ENCODE data around the gene IFI6. TPM values are rescaled to one million over a fixed set of nuclear protein-coding genes. Genes with fewer than 3 reads are reported as not detected.

IFI6 gene
- total RNA-seq, 1 experiment from 2014 or later, result 4.3 TPM

- no peak overlapping the region for H4K8ac ChIP-seq (replicated peaks; ENCODE audit: insufficient read length, low read depth, low read length)
- H2BK5ac ChIP-seq (ENCODE audit: insufficient read length, low read length), result no peak overlapping the region
- H3T11ph ChIP-seq (ENCODE audit: low read length), result no peak overlapping the region
- no peaks in the 10 kb centered on the region for H3K79me1 ChIP-seq (ENCODE audit: insufficient read depth, low read depth, low read length, poor library complexity, severe bottlenecking)
- H3K79me2 ChIP-seq (ENCODE audit: insufficient read depth, low read length), result no peaks in the 10 kb centered on the region
- no CpG with 5 or more reads among the region's 5 CpGs for WGBS (ENCODE audit: extremely low coverage, insufficient read length, low lambda C conversion rate)
- Mint-ChIP-seq H3K4me1 (peaks cover 8 to 13% of the 10 kb centered on the region in 2 experiments), H3K27me3 (ENCODE audit: low read depth) (peaks cover 2% of the 10 kb centered on the region), H3K36me3 (ENCODE audit: insufficient read depth in 1 of 3, low read depth in 3 of 3) (no peaks in the 10 kb centered on the region), H3K27ac (peak overlapping the region in 1 of 3 experiments; percentile 70; a peak in 1 of 7 replicates), H3K9me3 (no peaks in the 10 kb centered on the region; a peak in 1 of 5 replicates), H3K4me3 (no peak overlapping the region)
- H3K4me2 ChIP-seq (ENCODE audit: insufficient read depth, insufficient read length, low read length), result no peak overlapping the region
- no peaks in the 10 kb centered on the region for H3K23me2 ChIP-seq (ENCODE audit: insufficient read length, low read depth, low read length, poor library complexity, severe bottlenecking)
- DNase-seq, result no peak
- no peak overlapping the region for H3K27ac ChIP-seq (ENCODE audit: insufficient read length, low read depth, low read length)
- no peak overlapping the region for H3K56ac ChIP-seq (ENCODE audit: insufficient read length, low read depth, low read length)
- no peak overlapping the region for H2BK20ac ChIP-seq (ENCODE audit: low read depth, low read length, poor library complexity, severe bottlenecking)
- H2BK120ac ChIP-seq (ENCODE audit: low read depth, low read length, poor library complexity, severe bottlenecking), result no peak overlapping the region
- no peak overlapping the region for H3K14ac ChIP-seq (ENCODE audit: insufficient read depth, low read length)
- no peaks in the 10 kb centered on the region for H4K20me1 ChIP-seq (ENCODE audit: control insufficient read depth, insufficient read depth, insufficient read length)
- TF ChIP-seq, protein P1, sequence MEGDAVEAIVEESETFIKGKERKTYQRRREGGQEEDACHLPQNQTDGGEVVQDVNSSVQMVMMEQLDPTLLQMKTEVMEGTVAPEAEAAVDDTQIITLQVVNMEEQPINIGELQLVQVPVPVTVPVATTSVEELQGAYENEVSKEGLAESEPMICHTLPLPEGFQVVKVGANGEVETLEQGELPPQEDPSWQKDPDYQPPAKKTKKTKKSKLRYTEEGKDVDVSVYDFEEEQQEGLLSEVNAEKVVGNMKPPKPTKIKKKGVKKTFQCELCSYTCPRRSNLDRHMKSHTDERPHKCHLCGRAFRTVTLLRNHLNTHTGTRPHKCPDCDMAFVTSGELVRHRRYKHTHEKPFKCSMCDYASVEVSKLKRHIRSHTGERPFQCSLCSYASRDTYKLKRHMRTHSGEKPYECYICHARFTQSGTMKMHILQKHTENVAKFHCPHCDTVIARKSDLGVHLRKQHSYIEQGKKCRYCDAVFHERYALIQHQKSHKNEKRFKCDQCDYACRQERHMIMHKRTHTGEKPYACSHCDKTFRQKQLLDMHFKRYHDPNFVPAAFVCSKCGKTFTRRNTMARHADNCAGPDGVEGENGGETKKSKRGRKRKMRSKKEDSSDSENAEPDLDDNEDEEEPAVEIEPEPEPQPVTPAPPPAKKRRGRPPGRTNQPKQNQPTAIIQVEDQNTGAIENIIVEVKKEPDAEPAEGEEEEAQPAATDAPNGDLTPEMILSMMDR (conservative IDR thresholded peaks at IDR 0.05), result no peak
- H4K5ac ChIP-seq (ENCODE audit: insufficient read length, low read depth, low read length), result no peak overlapping the region
- no peak overlapping the region for H3K9ac ChIP-seq (ENCODE audit: extremely low read depth, insufficient read length, low read length)
- no peaks in the 10 kb centered on the region for H3K9me3 ChIP-seq (ENCODE audit: control insufficient read depth, low read depth, low read length)
- no peak overlapping the region for H2AK5ac ChIP-seq (ENCODE audit: insufficient read length, low read length)
- H3K23ac ChIP-seq (ENCODE audit: insufficient read length, low read depth, low read length), result no peak overlapping the region
- no peak overlapping the region for H2BK12ac ChIP-seq (ENCODE audit: insufficient read length, low read depth, low read length)
- H3K18ac ChIP-seq (ENCODE audit: insufficient read length, low read depth, low read length), result no peak overlapping the region
- no peak overlapping the region for H4K91ac ChIP-seq (ENCODE audit: insufficient read length, low read depth, low read length)
- H2AFZ ChIP-seq (ENCODE audit: low read length), result no peak overlapping the region
- no peaks in the 10 kb centered on the region for H3K27me3 ChIP-seq (ENCODE audit: insufficient read depth, low read length)
- no peak overlapping the region for H2BK15ac ChIP-seq (ENCODE audit: low read depth, low read length)
- peaks cover 3% of the 10 kb centered on the region for H3K4me1 ChIP-seq (ENCODE audit: insufficient read depth, low read length)
- no peak overlapping the region for H3K4ac ChIP-seq (ENCODE audit: low read depth, low read length)
Observed at GRCh38 chr1:27644369-27645070, 27.5 kb downstream of the IFI6 start.

Data from H9 (cell line).